IMR-90 (cell line): ENCODE results near the gene HOATZ. TPM values are rescaled to one million over a fixed set of nuclear protein-coding genes. Genes with fewer than 3 reads are reported as not detected.

ENCODE experiments used
- ATAC-seq: fragments of 200-7000 bp; cut with Tn5 transposase; 2 replicates; pipeline ENCODE4 v1.9.1; 2020; ENCODE audit warnings: low read depth, mild to moderate bottlenecking, moderate library complexity
- BruUV-seq: library from RNA; stranded (reverse); fragments of 400-500 nt; replicated peaks from 2 replicates; lab custom pipeline; 2021; lab: Mats Ljungman, UMichigan
- CTCF ChIA-PET: fragments of 300-600 bp; formaldehyde crosslinking; extraction: SDS; loops from one replicate; lab custom pipeline; 2021; ENCODE audit warnings: antibody characterized with exemption; lab: Yijun Ruan, JAX
- POLR2A ChIA-PET: fragments of 300-600 bp; sonication (Branson Sonifier 250); formaldehyde crosslinking; loops from one replicate; lab custom pipeline; 2022; ENCODE audit warnings: antibody characterized with exemption; ENCODE audit not compliant: unreplicated experiment; lab: Charles Lee
- DNase-seq: peaks from one replicate; pipeline ENCODE4 v3.0.0; 2013
- H2AFZ ChIP-seq: replicated peaks from 2 replicates; pipeline ENCODE3; 2013; ENCODE audit warnings: low read length, mild to moderate bottlenecking; ENCODE audit not compliant: poor library complexity
- H2AK5ac ChIP-seq: 2 replicates; pipeline ENCODE4 v1.6.1; 2013; ENCODE audit warnings: low read depth, low read length, inconsistent platforms
- H2AK9ac ChIP-seq: replicated peaks from 2 replicates; pipeline ENCODE3; 2013; ENCODE audit warnings: mild to moderate bottlenecking, low read depth, low read length, moderate library complexity; ENCODE audit not compliant: poor library complexity
- H2BK120ac ChIP-seq: 2 replicates; pipeline ENCODE4 v1.6.1; 2013; ENCODE audit warnings: low read depth, low read length, inconsistent platforms
- H2BK15ac ChIP-seq: 3 replicates; pipeline ENCODE4 v1.6.1; 2013; ENCODE audit warnings: low read depth, low read length, inconsistent platforms
- H2BK20ac ChIP-seq: 2 replicates; pipeline ENCODE4 v1.6.1; 2013; ENCODE audit warnings: low read depth, mild to moderate bottlenecking, inconsistent platforms, low read length, moderate library complexity
- H2BK5ac ChIP-seq: 2 replicates; pipeline ENCODE4 v1.6.1; 2013; ENCODE audit warnings: mild to moderate bottlenecking, low read depth, low read length, inconsistent platforms; ENCODE audit not compliant: poor library complexity, severe bottlenecking
- H3K14ac ChIP-seq: replicated peaks from 2 replicates; pipeline ENCODE4 v1.6.1; 2013; ENCODE audit warnings: low read depth, low read length, inconsistent platforms
- H3K18ac ChIP-seq: 2 replicates; pipeline ENCODE4 v1.6.1; 2013; ENCODE audit warnings: low read depth, low read length, control low read depth
- H3K23ac ChIP-seq: 2 replicates; pipeline ENCODE4 v1.6.1; 2013; ENCODE audit warnings: low read depth, low read length, inconsistent platforms
- H3K27ac ChIP-seq: 2 replicates; pipeline ENCODE4 v1.5.1; 2013; ENCODE audit warnings: mild to moderate bottlenecking, control low read depth, low read length; ENCODE audit not compliant: insufficient read depth
- H3K27me3 ChIP-seq: 2 replicates; pipeline ENCODE4 v1.6.1; 2013; ENCODE audit warnings: low read length; ENCODE audit not compliant: control insufficient read depth, insufficient read depth
- H3K36me3 ChIP-seq: 2 replicates; pipeline ENCODE4 v1.6.1; 2013; ENCODE audit warnings: low read length, mixed read lengths; ENCODE audit not compliant: control insufficient read depth, insufficient read depth
- H3K4ac ChIP-seq: 2 replicates; pipeline ENCODE4 v1.6.1; 2013; ENCODE audit warnings: low read depth, low read length, inconsistent platforms
- H3K4me1 ChIP-seq: 2 replicates; pipeline ENCODE4 v1.6.1; 2013; ENCODE audit warnings: low read length, mixed read lengths; ENCODE audit not compliant: control insufficient read depth, insufficient read depth
- H3K4me2 ChIP-seq: 2 replicates; pipeline ENCODE4 v1.6.1; 2013; ENCODE audit warnings: low read depth, mild to moderate bottlenecking, control low read depth, low read length, moderate library complexity
- H3K4me3 ChIP-seq: 2 replicates; pipeline ENCODE4 v1.5.1; 2013; ENCODE audit warnings: low read depth, mild to moderate bottlenecking, control low read depth, low read length, moderate library complexity; ENCODE audit not compliant: insufficient read depth
- H3K56ac ChIP-seq: 2 replicates; pipeline ENCODE4 v1.6.1; 2013; ENCODE audit warnings: low read length, inconsistent platforms; ENCODE audit not compliant: insufficient read depth; ENCODE audit errors: extremely low read depth
- H3K79me1 ChIP-seq, 2 experiments: 2 replicates each; pipeline ENCODE4 v1.6.1; 2013; ENCODE audit warnings: low read length in 2 of 2, inconsistent platforms in 1 of 2, low read depth in 1 of 2
- H3K9ac ChIP-seq: 2 replicates; pipeline ENCODE4 v1.6.1; 2013; ENCODE audit warnings: low read depth, low read length, control low read depth
- H3K9me1 ChIP-seq: 2 replicates; pipeline ENCODE4 v1.6.1; 2013; ENCODE audit warnings: low read length, inconsistent platforms; ENCODE audit not compliant: insufficient read depth
- H3K9me3 ChIP-seq: 2 replicates; pipeline ENCODE4 v1.6.1; 2013; ENCODE audit warnings: low read length; ENCODE audit not compliant: control insufficient read depth, insufficient read depth
- H4K20me1 ChIP-seq: 2 replicates; pipeline ENCODE4 v1.6.1; 2013; ENCODE audit warnings: low read length, inconsistent platforms; ENCODE audit not compliant: insufficient read depth
- H4K5ac ChIP-seq: 2 replicates; pipeline ENCODE4 v1.6.1; 2013; ENCODE audit warnings: mild to moderate bottlenecking, low read depth, low read length, control low read depth
- H4K8ac ChIP-seq, 2 experiments: 2 replicates each; pipeline ENCODE4 v1.6.1; 2013; ENCODE audit warnings: low read depth in 2 of 2, low read length in 2 of 2, control low read depth in 1 of 2, inconsistent platforms in 1 of 2
- H4K91ac ChIP-seq: 2 replicates; pipeline ENCODE4 v1.6.1; 2013; ENCODE audit warnings: low read depth, low read length, inconsistent platforms; ENCODE audit not compliant: insufficient read depth
- RAD21 ChIP-seq: IDR thresholded peaks from 2 replicates; pipeline ENCODE4 v1.6.1; 2012; ENCODE audit warnings: low read length, improper control_type of control experiment
- WGBS, 2 experiments: methylation state at CpG; one replicate each; pipeline versions ENCODE4 v1.1.5 to v1.1.7; 2013; ENCODE audit warnings: missing lambda C conversion rate in 2 of 2; ENCODE audit not compliant: insufficient read length in 1 of 2; ENCODE audit errors: extremely low coverage in 2 of 2; 5-methylcytosine and 5-hydroxymethylcytosine counted together
- dilution Hi-C: fragments of 300-500 bp; cut with HindIII; formaldehyde crosslinking; loops from one replicate; pipeline ENCODE4 v1.14.3; 2018; ENCODE audit warnings: low sequenced_read_pairs; ENCODE audit not compliant: unreplicated experiment
- in situ Hi-C: fragments of 300-500 bp; cut with MboI; formaldehyde crosslinking; loops from 3 replicates; pipeline ENCODE4 v1.14.3; 2019; ENCODE audit warnings: low sequenced_read_pairs, inconsistent platforms, mixed read lengths
- intact Hi-C: fragments of 100-400 bp; cut with micrococcal nuclease; formaldehyde crosslinking; loops from 2 replicates; pipeline ENCODE4 v1.10.0; 2022
- polyA plus RNA-seq, 3 experiments: library from polyadenylated mRNA; depleted of rRNA; stranded (reverse); fragments of >200 nt; gene quantifications; 2 replicates each; pipeline ENCODE4 v1.2.3, GENCODE V29; 2012; ENCODE audit warnings: low replicate concordance in 1 of 3
- total RNA-seq: library from RNA; depleted of rRNA; stranded (reverse); fragments of >200 nt; gene quantifications from 2 replicates; pipeline ENCODE4 v1.2.3, GENCODE V29; 2012

Gene HOATZ
- total and polyA plus RNA-seq, 2 of the 4 experiments (the other 2 are of a cell fraction) = not detected

DNA sequence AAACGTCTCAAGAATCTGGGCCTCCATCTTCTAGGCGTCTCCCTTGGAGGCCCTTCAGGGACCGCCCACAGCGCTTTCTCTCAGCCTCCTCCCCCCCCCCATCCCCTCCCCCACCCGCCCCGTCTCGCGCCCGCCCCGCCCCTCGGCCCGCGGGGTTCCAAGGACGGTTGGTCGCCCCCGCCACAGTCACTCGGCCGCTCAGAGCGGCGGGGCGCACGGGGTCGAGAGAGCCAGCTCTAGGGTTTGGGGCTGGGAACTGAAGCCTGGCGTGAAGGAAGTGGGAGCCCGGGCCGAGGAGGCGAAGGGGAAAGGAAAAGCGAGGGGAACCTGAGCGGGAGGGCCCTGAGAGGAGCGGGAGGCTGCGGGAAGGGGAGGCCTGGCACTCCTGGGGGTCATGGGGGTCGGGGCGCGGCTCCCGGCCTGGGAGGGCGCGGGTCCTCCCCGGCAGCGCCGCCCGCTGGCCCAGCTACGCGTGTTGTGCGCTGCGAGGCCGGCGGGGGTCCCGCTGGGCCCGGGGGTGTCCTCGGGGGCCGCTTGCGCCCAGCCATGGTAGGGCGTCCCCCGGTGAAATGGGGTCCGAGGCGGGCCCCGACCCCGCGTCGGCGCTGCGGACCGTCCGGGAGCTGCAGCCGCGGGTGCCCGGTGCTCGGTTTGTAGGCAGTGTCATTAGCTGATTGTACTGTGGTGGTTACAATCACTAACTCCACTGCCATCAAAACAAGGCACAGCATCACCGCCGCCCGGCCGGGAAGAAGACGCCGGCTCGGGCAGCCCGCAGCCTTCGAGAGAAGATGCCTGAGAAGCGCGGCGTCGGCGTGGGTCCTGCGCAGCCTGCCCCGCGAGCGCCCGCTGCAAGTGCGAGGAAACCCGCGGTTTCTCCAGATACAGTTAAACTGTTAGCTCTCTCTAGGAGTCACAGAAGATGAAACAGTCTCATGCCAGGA lies 2.0 kb upstream of the HOATZ start, which contains the start of gene BTG4:
Gene BTG4, minus strand, starts transcription at position 91 of the 944 bp plus-strand sequence. CDS start 13,610 bp downstream, outside the sequence.
- Histone ChIP-seq H4K5ac (peak within 1 kb of the TSS; percentile 20), H3K4me2 (peak within 1 kb of the TSS; percentile 60), H2BK5ac (no peak within 1 kb of the TSS), H2BK15ac (no peak within 1 kb of the TSS; the same call in 2 of the 3 replicates), H4K91ac (peak within 1 kb of the TSS; percentile 59), H3K9me1 (no peaks in the 10 kb centered on the region), H3K9me3 (no peaks in the 10 kb centered on the region), H3K27ac (no peak within 1 kb of the TSS; the same call in 1 of the 2 replicates), H3K56ac (no peak within 1 kb of the TSS), H3K79me1 (no peaks in the 10 kb centered on the region), H3K9ac (peak within 1 kb of the TSS; percentile 33; the same call in 1 of the 2 replicates), H2AK9ac (peak within 1 kb of the TSS; percentile 88), H3K18ac (peak within 1 kb of the TSS; percentile 37), H3K4me1 (no peaks in the 10 kb centered on the region), H3K23ac (peak within 1 kb of the TSS; percentile 60), H4K20me1 (no peaks in the 10 kb centered on the region), H4K8ac (peak within 1 kb of the TSS; percentile 33 to 77; a peak in 2 of 4 replicates), H3K14ac (peak within 1 kb of the TSS; percentile 59; the same call in 1 of the 2 replicates), H2BK120ac (peak within 1 kb of the TSS; percentile 73), H2BK20ac (0 out of 2 replicates have a peak within 1 kb of the TSS, but pooled peaks have one; percentile 5), H3K36me3 (no peaks in the 10 kb centered on the region), H2AK5ac (no peak within 1 kb of the TSS), H3K4me3 (peak within 1 kb of the TSS; percentile 16; the same call in 1 of the 2 replicates), H3K4ac (peak within 1 kb of the TSS; percentile 67), H2AFZ (peak within 1 kb of the TSS; percentile 90), H3K27me3 (peaks cover 4% of the 10 kb centered on the region)
- ATAC-seq (peak; percentile 40), DNase-seq (no peak)
- dilution Hi-C loops = no loop called here
- WGBS, 2 experiments = 6% methylated on average over 7 of the region's 90 CpGs; no CpG with 5 or more reads in 1 of the 2 experiments
- in situ Hi-C loops = no loop called here
- ChIA-PET CTCF (interaction anchor here (1.0 kb wide), 1 partner anchor 11 kb away, joined by 3 read pairs; no protein-coding TSS in a partner anchor), POLR2A (interaction anchor here (0.5 to 0.6 kb wide), 2 partner anchors 9 to 516 kb away, joined by 3 to 6 read pairs; no protein-coding TSS in a partner anchor)
- intact Hi-C loops = no loop called here
- BruUV-seq = no TSS peak
- no peak for TF ChIP-seq RAD21
